T follicular helper cell (primary cell): ENCODE data around the gene RGS13.
"Not testable (repeated sequence)": the region's sequence is repeated elsewhere in the genome, so short reads cannot be mapped to it uniquely, and the experiment has no call there.

Source experiments
- DNase-seq: peaks from one replicate; pipeline ENCODE4 v3.0.0-alpha.2; 2020; ENCODE audit warnings: low read depth

RGS13 gene

GRCh38 chr1:192675716-192676115, 39.8 kb downstream of the RGS13 start:
- no peak for DNase-seq

GRCh38 chr1:192678099-192678498, 42.2 kb downstream of the RGS13 start:
- no peak for DNase-seq

GRCh38 chr1:192682335-192682734, 46.4 kb downstream of the RGS13 start:
- DNase-seq, result no peak

GRCh38 chr1:192683081-192683480, 47.1 kb downstream of the RGS13 start:
- not testable (repeated sequence) for DNase-seq

GRCh38 chr1:192689459-192689858, 53.5 kb downstream of the RGS13 start:
- no peak for DNase-seq

- DNase-seq, result no peak
Measured at GRCh38 chr1:192691041-192691440, 55.1 kb downstream of the RGS13 start.

GRCh38 chr1:192696082-192696481, 60.1 kb downstream of the RGS13 start:
- no peak for DNase-seq

GRCh38 chr1:192697771-192698170, 61.8 kb downstream of the RGS13 start:
- no peak for DNase-seq

GRCh38 chr1:192698731-192699130, 62.8 kb downstream of the RGS13 start:
- DNase-seq, result no peak

- DNase-seq, result no peak
Measured at GRCh38 chr1:192700834-192701271, 64.9 kb downstream of the RGS13 start.

GRCh38 chr1:192702212-192702902, 66.4 kb downstream of the RGS13 start:
- DNase-seq, result no peak

- no peak for DNase-seq
Measured at GRCh38 chr1:192703283-192704206, 67.6 kb downstream of the RGS13 start.

GRCh38 chr1:192705510-192705909, 69.6 kb downstream of the RGS13 start:
- DNase-seq, result no peak

GRCh38 chr1:192706936-192707335, 71.0 kb downstream of the RGS13 start:
- DNase-seq, result no peak

GRCh38 chr1:192707978-192708547, 72.1 kb downstream of the RGS13 start:
- DNase-seq, result no peak

GRCh38 chr1:192709544-192709943, 73.6 kb downstream of the RGS13 start:
- DNase-seq, result no peak
